ENCODE measurements around the gene ENOX1.
"Not testable (repeated sequence)": the region's sequence is repeated elsewhere in the genome, so short reads cannot be mapped to it uniquely, and the experiment has no call there.

Gene ENOX1

GRCh38 chr13:43786766-43787517 is at the start of gene ENOX1:
TSS of gene ENOX1 (minus strand) at chr13:43786972.
- no peak for DNase-seq

GRCh38 chr13:43835701-43836100 is 48.9 kb upstream of the ENOX1 start:
- no peak for DNase-seq

- DNase-seq, result no peak
These were observed 44.3 kb upstream of the ENOX1 start for GRCh38 chr13:43831088-43831487.

GRCh38 chr13:43830497-43830881 is 43.7 kb upstream of the ENOX1 start:
- no peak for DNase-seq

GRCh38 chr13:43824656-43825055 is 37.9 kb upstream of the ENOX1 start:
- not testable (repeated sequence) for DNase-seq

- DNase-seq, result no peak
These were observed 36.2 kb upstream of the ENOX1 start for GRCh38 chr13:43822969-43823368.

GRCh38 chr13:43816401-43816889 is 29.7 kb upstream of the ENOX1 start:
- DNase-seq, result no peak

- no peak for DNase-seq
These were observed 28.4 kb upstream of the ENOX1 start for GRCh38 chr13:43815204-43815603.

GRCh38 chr13:43808676-43809075 is 21.9 kb upstream of the ENOX1 start:
- DNase-seq, result no peak

- DNase-seq, result no peak
These were observed 18.9 kb upstream of the ENOX1 start for GRCh38 chr13:43805681-43806128.

GRCh38 chr13:43805071-43805468 is 18.3 kb upstream of the ENOX1 start:
- no peak for DNase-seq

- no peak for DNase-seq
These were observed 17.8 kb upstream of the ENOX1 start for GRCh38 chr13:43804461-43805070.

GRCh38 chr13:43802511-43802910 is 15.7 kb upstream of the ENOX1 start:
- no peak for DNase-seq

- no peak for DNase-seq
These were observed 14.1 kb upstream of the ENOX1 start for GRCh38 chr13:43800828-43801227.

GRCh38 chr13:43799191-43799590 is 12.4 kb upstream of the ENOX1 start:
- no peak for DNase-seq

- DNase-seq, result no peak
These were observed 11.1 kb upstream of the ENOX1 start for GRCh38 chr13:43797869-43798268.

- no peak for DNase-seq
These were observed 10.4 kb upstream of the ENOX1 start for GRCh38 chr13:43797159-43797558.

GRCh38 chr13:43794416-43794815 is 7.6 kb upstream of the ENOX1 start:
- DNase-seq, result no peak

- no peak for DNase-seq
These were observed 5.5 kb upstream of the ENOX1 start for GRCh38 chr13:43792076-43792881.

- DNase-seq, result no peak
These were observed 1.2 kb upstream of the ENOX1 start for GRCh38 chr13:43787997-43788396.

GRCh38 chr13:43787518-43787891 is 733 bp upstream of the ENOX1 start:
- no peak for DNase-seq

GRCh38 chr13:43786472-43786765 is 353 bp downstream of the ENOX1 start:
- DNase-seq, result no peak

- DNase-seq, result no peak
These were observed 911 bp downstream of the ENOX1 start for GRCh38 chr13:43785650-43786471.

All from NK-92 treated with Interleukin-12 subunit alpha and Interleukin-12 subunit beta, amount 100 ng/mL, for 24 hours (cell line).